Measurements from ENCODE around the gene CACNA1E.

Gene CACNA1E

DNA sequence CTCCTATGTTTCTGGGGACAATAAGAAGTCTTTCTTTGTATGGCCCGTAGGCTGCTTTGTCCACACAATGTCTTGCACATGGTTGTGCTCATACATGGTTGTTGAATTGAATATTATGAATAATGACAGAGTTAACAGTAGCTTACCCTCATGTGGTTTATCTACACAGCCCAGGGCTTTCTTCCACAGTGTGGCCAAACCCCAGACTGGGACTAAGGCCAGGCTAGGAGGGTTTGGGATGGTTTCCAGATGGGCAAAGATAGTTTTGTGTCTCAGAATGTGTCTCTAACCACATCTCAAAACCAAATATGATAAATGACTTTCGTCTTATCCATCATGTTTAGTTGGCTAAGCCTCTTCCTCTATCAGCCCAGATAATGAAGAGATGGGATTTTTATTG lies 65.2 kb downstream of the CACNA1E start:
- H3K27me3 ChIP-seq (ENCODE audit: insufficient read depth, low read length, poor library complexity, severe bottlenecking), result no peaks in the 10 kb centered on the region
- no peaks in the 10 kb centered on the region for H3K9me2 ChIP-seq (replicated peaks; ENCODE audit: low read depth, low read length)
- no peak overlapping the region for H3K9ac ChIP-seq (ENCODE audit: low read depth, low read length, poor library complexity, severe bottlenecking)
- H4K20me1 ChIP-seq (ENCODE audit: insufficient read depth, low read length, poor library complexity, severe bottlenecking), result no peaks in the 10 kb centered on the region
- H3F3A ChIP-seq (ENCODE audit: low read depth), result no peaks in the 10 kb centered on the region
- no peaks in the 10 kb centered on the region for H3K9me3 ChIP-seq (ENCODE audit: insufficient read depth, low read depth, low read length)
- H3K36me3 ChIP-seq (ENCODE audit: insufficient read depth, low read length), result no peaks in the 10 kb centered on the region
- H3K4me3 ChIP-seq (ENCODE audit: low read length, poor library complexity, severe bottlenecking), result no peak overlapping the region
- H2AFZ ChIP-seq (ENCODE audit: low read length), result no peak overlapping the region
- no peaks in the 10 kb centered on the region for H3K4me1 ChIP-seq (ENCODE audit: insufficient read depth, low read length, poor library complexity, severe bottlenecking)
- TF ChIP-seq, protein P1, sequence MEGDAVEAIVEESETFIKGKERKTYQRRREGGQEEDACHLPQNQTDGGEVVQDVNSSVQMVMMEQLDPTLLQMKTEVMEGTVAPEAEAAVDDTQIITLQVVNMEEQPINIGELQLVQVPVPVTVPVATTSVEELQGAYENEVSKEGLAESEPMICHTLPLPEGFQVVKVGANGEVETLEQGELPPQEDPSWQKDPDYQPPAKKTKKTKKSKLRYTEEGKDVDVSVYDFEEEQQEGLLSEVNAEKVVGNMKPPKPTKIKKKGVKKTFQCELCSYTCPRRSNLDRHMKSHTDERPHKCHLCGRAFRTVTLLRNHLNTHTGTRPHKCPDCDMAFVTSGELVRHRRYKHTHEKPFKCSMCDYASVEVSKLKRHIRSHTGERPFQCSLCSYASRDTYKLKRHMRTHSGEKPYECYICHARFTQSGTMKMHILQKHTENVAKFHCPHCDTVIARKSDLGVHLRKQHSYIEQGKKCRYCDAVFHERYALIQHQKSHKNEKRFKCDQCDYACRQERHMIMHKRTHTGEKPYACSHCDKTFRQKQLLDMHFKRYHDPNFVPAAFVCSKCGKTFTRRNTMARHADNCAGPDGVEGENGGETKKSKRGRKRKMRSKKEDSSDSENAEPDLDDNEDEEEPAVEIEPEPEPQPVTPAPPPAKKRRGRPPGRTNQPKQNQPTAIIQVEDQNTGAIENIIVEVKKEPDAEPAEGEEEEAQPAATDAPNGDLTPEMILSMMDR (conservative IDR thresholded peaks at IDR 0.05; ENCODE audit: low read length), result no peak
- no peak for TF ChIP-seq EZH2phosphoT487 (IDR thresholded peaks at IDR 0.05; ENCODE audit: borderline replicate concordance)
- H3K79me2 ChIP-seq (ENCODE audit: insufficient read depth, low read length), result no peaks in the 10 kb centered on the region
- H3K4me2 ChIP-seq (ENCODE audit: low read depth, low read length, poor library complexity, severe bottlenecking), result no peak overlapping the region

DNA sequence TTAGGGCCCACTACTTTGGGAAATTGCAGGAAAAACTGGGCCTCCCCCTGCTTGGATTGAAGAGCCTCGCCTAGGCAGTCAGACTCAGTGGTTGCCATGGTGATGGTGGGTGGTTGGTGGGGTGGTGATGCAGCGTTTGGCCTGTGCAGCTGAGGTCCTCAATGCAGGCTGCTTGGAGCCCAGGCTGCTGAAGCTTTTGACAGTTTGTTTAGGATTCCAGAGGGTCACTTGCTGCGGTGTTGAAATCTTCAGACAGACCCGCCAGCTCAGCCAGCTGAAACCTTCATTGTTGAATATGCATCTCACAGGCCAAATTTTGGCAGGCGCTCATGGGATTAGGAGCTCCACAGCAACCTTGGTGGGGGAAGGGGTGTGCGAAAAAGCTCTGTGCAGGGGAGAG lies 67.9 kb downstream of the CACNA1E start:
- Histone ChIP-seq H3F3A (ENCODE audit: low read depth) (no peaks in the 10 kb centered on the region), H3K9me2 (replicated peaks; ENCODE audit: low read depth, low read length) (no peaks in the 10 kb centered on the region), H3K79me2 (ENCODE audit: insufficient read depth, low read length) (no peaks in the 10 kb centered on the region), H2AFZ (ENCODE audit: low read length) (no peak overlapping the region), H3K4me1 (ENCODE audit: insufficient read depth, low read length, poor library complexity, severe bottlenecking) (no peaks in the 10 kb centered on the region), H3K4me3 (ENCODE audit: low read length, poor library complexity, severe bottlenecking) (no peak overlapping the region), H3K4me2 (ENCODE audit: low read depth, low read length, poor library complexity, severe bottlenecking) (no peak overlapping the region), H3K9me3 (ENCODE audit: insufficient read depth, low read depth, low read length) (no peaks in the 10 kb centered on the region), H4K20me1 (ENCODE audit: insufficient read depth, low read length, poor library complexity, severe bottlenecking) (no peaks in the 10 kb centered on the region), H3K9ac (ENCODE audit: low read depth, low read length, poor library complexity, severe bottlenecking) (no peak overlapping the region), H3K27me3 (ENCODE audit: insufficient read depth, low read length, poor library complexity, severe bottlenecking) (no peaks in the 10 kb centered on the region), H3K36me3 (ENCODE audit: insufficient read depth, low read length) (no peaks in the 10 kb centered on the region)
- TF ChIP-seq, protein P1 (conservative IDR thresholded peaks at IDR 0.05; ENCODE audit: low read length), result no peak
- no peak for TF ChIP-seq EZH2phosphoT487 (IDR thresholded peaks at IDR 0.05; ENCODE audit: borderline replicate concordance)

DNA sequence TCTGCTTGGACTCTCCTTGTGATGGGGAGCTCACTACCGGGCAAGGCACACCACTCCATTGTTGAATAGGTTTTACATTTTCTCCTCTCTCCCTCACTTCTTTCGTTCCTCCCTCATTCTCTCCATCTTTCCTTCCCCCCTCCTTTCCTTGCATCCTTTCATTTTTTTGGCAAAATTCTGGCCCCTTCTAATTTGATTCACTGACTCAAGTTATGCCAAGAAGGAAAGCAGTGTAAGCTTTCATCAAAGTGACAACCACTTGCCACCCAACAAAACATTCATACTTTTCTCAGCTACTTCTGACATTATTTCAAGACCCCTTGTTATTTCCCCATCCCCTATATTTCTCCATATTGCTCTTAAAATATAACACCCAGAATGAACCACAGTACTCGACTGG lies 68.4 kb downstream of the CACNA1E start:
- H3K9ac ChIP-seq (ENCODE audit: low read depth, low read length, poor library complexity, severe bottlenecking), result no peak overlapping the region
- no peaks in the 10 kb centered on the region for H3K79me2 ChIP-seq (ENCODE audit: insufficient read depth, low read length)
- TF ChIP-seq, protein P1 (conservative IDR thresholded peaks at IDR 0.05; ENCODE audit: low read length), result no peak
- TF ChIP-seq EZH2phosphoT487 (IDR thresholded peaks at IDR 0.05; ENCODE audit: borderline replicate concordance), result no peak
- H3K4me3 ChIP-seq (ENCODE audit: low read length, poor library complexity, severe bottlenecking), result no peak overlapping the region
- H2AFZ ChIP-seq (ENCODE audit: low read length), result no peak overlapping the region
- no peaks in the 10 kb centered on the region for H4K20me1 ChIP-seq (ENCODE audit: insufficient read depth, low read length, poor library complexity, severe bottlenecking)
- no peaks in the 10 kb centered on the region for H3K9me3 ChIP-seq (ENCODE audit: insufficient read depth, low read depth, low read length)
- no peaks in the 10 kb centered on the region for H3K36me3 ChIP-seq (ENCODE audit: insufficient read depth, low read length)
- H3K27me3 ChIP-seq (ENCODE audit: insufficient read depth, low read length, poor library complexity, severe bottlenecking), result no peaks in the 10 kb centered on the region
- no peak overlapping the region for H3K4me2 ChIP-seq (ENCODE audit: low read depth, low read length, poor library complexity, severe bottlenecking)
- H3K9me2 ChIP-seq (replicated peaks; ENCODE audit: low read depth, low read length), result no peaks in the 10 kb centered on the region
- H3K4me1 ChIP-seq (ENCODE audit: insufficient read depth, low read length, poor library complexity, severe bottlenecking), result no peaks in the 10 kb centered on the region
- H3F3A ChIP-seq (ENCODE audit: low read depth), result no peaks in the 10 kb centered on the region

Data from Loucy (cell line).